ENCODE measurements around the gene KRT77. TPM values are rescaled to one million over a fixed set of nuclear protein-coding genes. Genes with fewer than 3 reads are reported as not detected.
"Not testable (repeated sequence)": the region's sequence is repeated elsewhere in the genome, so short reads cannot be mapped to it uniquely, and the experiment has no call there.

Gene KRT77
- total RNA-seq, 1 experiment from 2014 or later = not detected

GRCh38 chr12:52670961-52671360 is 32.4 kb downstream of the KRT77 start:
- Mint-ChIP-seq H3K36me3 (no peaks in the 10 kb centered on the region), H3K27me3 (ENCODE audit: low read depth) (peaks cover 2% of the 10 kb centered on the region; the same call in 1 of the 2 replicates), H3K9me3 (no peaks in the 10 kb centered on the region), H3K4me3 (no peak overlapping the region), H3K4me1 (no peaks in the 10 kb centered on the region), H3K27ac (no peak overlapping the region)
- ATAC-seq (no peak), DNase-seq (ENCODE audit: low spot score) (no peak)
- ChIA-PET POLR2A (no interaction called here), CTCF (no interaction called here)
- TF ChIP-seq NFE2L1 (CRISPR knock-in tag; IDR thresholded peaks at IDR 0.05) (no peak), SMAD3 (CRISPR knock-in tag; IDR thresholded peaks at IDR 0.05; ENCODE audit: borderline replicate concordance) (no peak), ZSCAN18 (CRISPR knock-in tag; IDR thresholded peaks at IDR 0.05) (no peak), NR3C1 (CRISPR knock-in tag; conservative IDR thresholded peaks at IDR 0.05; ENCODE audit: low read depth) (no peak), TP53 (CRISPR knock-in tag; IDR thresholded peaks at IDR 0.05) (no peak), ARID4B (CRISPR knock-in tag; IDR thresholded peaks at IDR 0.05; ENCODE audit: borderline replicate concordance) (no peak), OVOL2 (CRISPR knock-in tag; IDR thresholded peaks at IDR 0.05; ENCODE audit: borderline replicate concordance) (no peak), ZNF425 (CRISPR knock-in tag; conservative IDR thresholded peaks at IDR 0.05) (no peak), TEAD1 (CRISPR knock-in tag; IDR thresholded peaks at IDR 0.05) (no peak), E2F1 (CRISPR knock-in tag; IDR thresholded peaks at IDR 0.05) (no peak), ZBTB21 (CRISPR knock-in tag; IDR thresholded peaks at IDR 0.05; ENCODE audit: borderline replicate concordance) (no peak), MYBL2 (CRISPR knock-in tag; IDR thresholded peaks at IDR 0.05) (no peak)

- peaks cover 2% of the 10 kb centered on the region; the same call in 1 of the 2 replicates for H3K27me3 Mint-ChIP-seq (ENCODE audit: low read depth)
- H3K4me1 Mint-ChIP-seq = no peaks in the 10 kb centered on the region
- H3K27ac Mint-ChIP-seq = no peak overlapping the region
- TF ChIP-seq TCF7 (CRISPR knock-in tag; IDR thresholded peaks at IDR 0.05; ENCODE audit: low read depth) (no peak), FOXK1 (CRISPR knock-in tag; IDR thresholded peaks at IDR 0.05) (no peak), ZNF416 (CRISPR knock-in tag; IDR thresholded peaks at IDR 0.05) (no peak), RORB (CRISPR knock-in tag; IDR thresholded peaks at IDR 0.05) (no peak), JAZF1 (CRISPR knock-in tag; IDR thresholded peaks at IDR 0.05) (no peak)
- no peaks in the 10 kb centered on the region for H3K36me3 Mint-ChIP-seq
- DNase-seq (ENCODE audit: low spot score) (no peak), ATAC-seq (no peak)
- ChIA-PET CTCF (no interaction called here), POLR2A (no interaction called here)
- no peak overlapping the region for H3K4me3 Mint-ChIP-seq
- H3K9me3 Mint-ChIP-seq = no peaks in the 10 kb centered on the region
These were observed 32.8 kb downstream of the KRT77 start for GRCh38 chr12:52670506-52670905.

- CTCF ChIA-PET = interaction anchor here (0.6 to 1.1 kb wide), 2 partner anchors 201 to 391 kb away, joined by 3 to 8 read pairs; no protein-coding TSS in a partner anchor
- H3K27ac Mint-ChIP-seq; DNase-seq (ENCODE audit: low spot score); H3K9me3 Mint-ChIP-seq; H3K4me1 Mint-ChIP-seq; H3K4me3 Mint-ChIP-seq; POLR2A ChIA-PET; H3K36me3 Mint-ChIP-seq; H3K27me3 Mint-ChIP-seq (ENCODE audit: low read depth); ATAC-seq: not testable (repeated sequence)
These were observed 33.4 kb downstream of the KRT77 start for GRCh38 chr12:52669941-52670340.

Measured in WTC11 (cell line).